Muscle layer of duodenum (tissue), 2 donors: ENCODE measurements around the gene REXO1.
"Not testable (repeated sequence)": the region's sequence is repeated elsewhere in the genome, so short reads cannot be mapped to it uniquely, and the experiment has no call there.

Experiments used
- H3K27ac ChIP-seq: one replicate; pipeline ENCODE4 v1.7.0; 2013; ENCODE audit warnings: mild to moderate bottlenecking, low read length
- H3K27me3 ChIP-seq: one replicate; pipeline ENCODE4 v1.7.0; 2013; ENCODE audit warnings: low read depth, mild to moderate bottlenecking, control low read depth, low read length
- H3K36me3 ChIP-seq, 2 donors: one replicate each; pipeline ENCODE4 v1.7.0; 2013; ENCODE audit warnings: low read length in 2 of 2, control low read depth in 1 of 2, mild to moderate bottlenecking in 1 of 2; ENCODE audit not compliant: insufficient read depth in 2 of 2, control insufficient read depth in 1 of 2
- H3K4me1 ChIP-seq, 2 donors: one replicate each; pipeline ENCODE4 v1.7.0; 2013; ENCODE audit warnings: low read length in 2 of 2, mild to moderate bottlenecking in 2 of 2, control low read depth in 1 of 2, moderate library complexity in 1 of 2; ENCODE audit not compliant: insufficient read depth in 2 of 2, control insufficient read depth in 1 of 2
- H3K4me3 ChIP-seq, 2 donors: one replicate each; pipeline ENCODE4 v1.7.0; 2013; ENCODE audit warnings: low read length in 2 of 2, low read depth in 1 of 2, mild to moderate bottlenecking in 1 of 2
- H3K9me3 ChIP-seq, 2 donors: one replicate each; pipeline ENCODE4 v1.7.0; 2013; ENCODE audit warnings: low read length in 2 of 2, control low read depth in 1 of 2, mild to moderate bottlenecking in 1 of 2; ENCODE audit not compliant: control insufficient read depth in 1 of 2
- donor health status: healthy.

REXO1 gene

GRCh38 chr19:1804858-1805257 lies 43.4 kb downstream of the REXO1 start:
- Histone ChIP-seq H3K9me3 (no peaks in the 10 kb centered on the region), H3K27ac (no peak overlapping the region), H3K4me3 (no peak overlapping the region), H3K36me3 (no peaks in the 10 kb centered on the region), H3K27me3 (no peaks in the 10 kb centered on the region), H3K4me1 (no peaks in the 10 kb centered on the region)

GRCh38 chr19:1799695-1800342 lies 48.5 kb downstream of the REXO1 start:
- no peak overlapping the region for H3K4me3 ChIP-seq
- H3K27ac ChIP-seq = no peak overlapping the region
- peaks cover 0 to 5% of the 10 kb centered on the region in 2 donors for H3K4me1 ChIP-seq
- no peaks in the 10 kb centered on the region for H3K9me3 ChIP-seq
- peaks cover 12% of the 10 kb centered on the region for H3K27me3 ChIP-seq
- no peaks in the 10 kb centered on the region for H3K36me3 ChIP-seq

GRCh38 chr19:1797313-1797712 lies 51.0 kb downstream of the REXO1 start:
- H3K27ac ChIP-seq, H3K4me3 ChIP-seq, H3K9me3 ChIP-seq, H3K36me3 ChIP-seq, H3K4me1 ChIP-seq: not testable (repeated sequence)
- H3K27me3 ChIP-seq = peaks cover 12% of the 10 kb centered on the region

- Histone ChIP-seq H3K9me3 (no peaks in the 10 kb centered on the region), H3K4me1 (peaks cover 0 to 5% of the 10 kb centered on the region in 2 donors), H3K27ac (no peak overlapping the region), H3K27me3 (peaks cover 12% of the 10 kb centered on the region), H3K36me3 (no peaks in the 10 kb centered on the region), H3K4me3 (no peak overlapping the region)
Observed at GRCh38 chr19:1796395-1797142, 51.7 kb downstream of the REXO1 start.

- Histone ChIP-seq H3K9me3 (no peaks in the 10 kb centered on the region), H3K4me1 (peaks cover 0 to 7% of the 10 kb centered on the region in 2 donors), H3K27me3 (peaks cover 12% of the 10 kb centered on the region), H3K4me3 (no peak overlapping the region), H3K27ac (no peak overlapping the region), H3K36me3 (no peaks in the 10 kb centered on the region)
Observed at GRCh38 chr19:1794424-1795172, 53.7 kb downstream of the REXO1 start.

GRCh38 chr19:1791879-1792278 lies 56.4 kb downstream of the REXO1 start:
- Histone ChIP-seq H3K9me3 (no peaks in the 10 kb centered on the region), H3K27me3 (peaks cover 12% of the 10 kb centered on the region), H3K4me3 (no peak overlapping the region), H3K27ac (no peak overlapping the region), H3K36me3 (no peaks in the 10 kb centered on the region), H3K4me1 (peaks cover 0 to 8% of the 10 kb centered on the region in 2 donors)

GRCh38 chr19:1790054-1790792 lies 58.1 kb downstream of the REXO1 start:
- peaks cover 3% of the 10 kb centered on the region for H3K27me3 ChIP-seq
- H3K36me3 ChIP-seq = no peaks in the 10 kb centered on the region
- no peak overlapping the region for H3K27ac ChIP-seq
- H3K4me1 ChIP-seq = peaks cover 0 to 3% of the 10 kb centered on the region in 2 donors
- no peaks in the 10 kb centered on the region for H3K9me3 ChIP-seq
- no peak overlapping the region for H3K4me3 ChIP-seq

- Histone ChIP-seq H3K9me3 (no peaks in the 10 kb centered on the region), H3K4me1 (peaks cover 0 to 3% of the 10 kb centered on the region in 2 donors), H3K36me3 (no peaks in the 10 kb centered on the region), H3K27me3 (peaks cover 3% of the 10 kb centered on the region), H3K27ac (no peak overlapping the region), H3K4me3 (no peak overlapping the region)
Observed at GRCh38 chr19:1789261-1790041, 58.8 kb downstream of the REXO1 start.

GRCh38 chr19:1787116-1787515 lies 61.2 kb downstream of the REXO1 start:
- Histone ChIP-seq H3K36me3 (no peaks in the 10 kb centered on the region), H3K27me3 (peaks cover 9% of the 10 kb centered on the region), H3K4me1 (peaks cover 0 to 3% of the 10 kb centered on the region in 2 donors), H3K9me3 (peaks cover 0 to 7% of the 10 kb centered on the region in 2 donors), H3K27ac (no peak overlapping the region), H3K4me3 (no peak overlapping the region)

GRCh38 chr19:1786668-1787067 lies 61.6 kb downstream of the REXO1 start:
- Histone ChIP-seq H3K9me3 (peaks cover 2 to 11% of the 10 kb centered on the region in 2 donors), H3K4me3 (no peak overlapping the region), H3K27ac (no peak overlapping the region), H3K4me1 (peaks cover 0 to 3% of the 10 kb centered on the region in 2 donors), H3K36me3 (no peaks in the 10 kb centered on the region), H3K27me3 (peaks cover 9% of the 10 kb centered on the region)
